H9 (cell line): ENCODE measurements around the gene TMSB4X. TPM values are rescaled to one million over a fixed set of nuclear protein-coding genes. Genes with fewer than 3 reads are reported as not detected.

ENCODE experiments used
- DNase-seq: peaks from one replicate; pipeline ENCODE4 v3.0.0-alpha.2; 2017
- H2AFZ ChIP-seq: one replicate; pipeline ENCODE4 v1.6.1; 2013; ENCODE audit warnings: mild to moderate bottlenecking, low read length, control low read depth, moderate library complexity
- H2AK5ac ChIP-seq: 2 replicates; pipeline ENCODE4 v1.6.1; 2013; ENCODE audit warnings: low read length, control low read depth, mixed read lengths; ENCODE audit not compliant: insufficient read length
- H2BK120ac ChIP-seq: one replicate; pipeline ENCODE4 v1.6.1; 2013; ENCODE audit warnings: low read depth, mild to moderate bottlenecking, low read length, control low read depth, inconsistent platforms; ENCODE audit not compliant: poor library complexity, severe bottlenecking
- H2BK12ac ChIP-seq: 2 replicates; pipeline ENCODE4 v1.6.1; 2013; ENCODE audit warnings: low read length, control low read depth, mixed read lengths, low read depth; ENCODE audit not compliant: insufficient read length
- H2BK15ac ChIP-seq: 2 replicates; pipeline ENCODE4 v1.6.1; 2013; ENCODE audit warnings: low read depth, low read length, control low read depth
- H2BK20ac ChIP-seq: one replicate; pipeline ENCODE4 v1.6.1; 2013; ENCODE audit warnings: low read depth, mild to moderate bottlenecking, low read length, control low read depth, inconsistent platforms; ENCODE audit not compliant: poor library complexity, severe bottlenecking
- H2BK5ac ChIP-seq: 2 replicates; pipeline ENCODE4 v1.6.1; 2013; ENCODE audit warnings: low read length, control low read depth, mixed read lengths; ENCODE audit not compliant: insufficient read length
- H3K14ac ChIP-seq: 2 replicates; pipeline ENCODE4 v1.6.1; 2013; ENCODE audit warnings: low read length, control low read depth; ENCODE audit not compliant: insufficient read depth
- H3K18ac ChIP-seq: 2 replicates; pipeline ENCODE4 v1.6.1; 2013; ENCODE audit warnings: low read depth, mild to moderate bottlenecking, mixed read lengths, low read length, control low read depth; ENCODE audit not compliant: insufficient read length
- H3K23ac ChIP-seq: 2 replicates; pipeline ENCODE4 v1.6.1; 2013; ENCODE audit warnings: low read length, control low read depth, mixed read lengths, low read depth; ENCODE audit not compliant: insufficient read length
- H3K23me2 ChIP-seq: 2 replicates; pipeline ENCODE4 v1.6.1; 2013; ENCODE audit warnings: low read depth, mild to moderate bottlenecking, mixed read lengths, low read length, control low read depth; ENCODE audit not compliant: insufficient read length, poor library complexity, severe bottlenecking
- H3K27ac ChIP-seq: 2 replicates; pipeline ENCODE4 v1.5.1; 2013; ENCODE audit warnings: low read length, control low read depth, mixed read lengths, low read depth; ENCODE audit not compliant: insufficient read length
- H3K27me3 ChIP-seq: 2 replicates; pipeline ENCODE4 v1.6.1; 2013; ENCODE audit warnings: low read length, control low read depth, inconsistent platforms; ENCODE audit not compliant: insufficient read depth
- H3K4ac ChIP-seq: 2 replicates; pipeline ENCODE4 v1.6.1; 2013; ENCODE audit warnings: low read depth, mild to moderate bottlenecking, control low read depth, inconsistent platforms, low read length, moderate library complexity
- H3K4me1 ChIP-seq: 2 replicates; pipeline ENCODE4 v1.6.1; 2013; ENCODE audit warnings: low read length, control low read depth, inconsistent platforms; ENCODE audit not compliant: insufficient read depth
- H3K4me2 ChIP-seq: 2 replicates; pipeline ENCODE4 v1.6.1; 2013; ENCODE audit warnings: low read length, control low read depth, mixed read lengths; ENCODE audit not compliant: insufficient read length, insufficient read depth
- H3K56ac ChIP-seq: 2 replicates; pipeline ENCODE4 v1.6.1; 2013; ENCODE audit warnings: low read depth, mild to moderate bottlenecking, mixed read lengths, low read length, control low read depth; ENCODE audit not compliant: insufficient read length
- H3K79me1 ChIP-seq: 2 replicates; pipeline ENCODE4 v1.6.1; 2013; ENCODE audit warnings: low read depth, mild to moderate bottlenecking, moderate library complexity, low read length, control low read depth, inconsistent platforms; ENCODE audit not compliant: insufficient read depth, poor library complexity, severe bottlenecking
- H3K79me2 ChIP-seq: 2 replicates; pipeline ENCODE4 v1.6.1; 2013; ENCODE audit warnings: low read length, control low read depth, inconsistent platforms; ENCODE audit not compliant: insufficient read depth
- H3K9ac ChIP-seq: 2 replicates; pipeline ENCODE4 v1.6.1; 2013; ENCODE audit warnings: low read length, control low read depth, mixed read lengths; ENCODE audit not compliant: insufficient read length; ENCODE audit errors: extremely low read depth
- H3K9me3 ChIP-seq: one replicate; pipeline ENCODE4 v1.6.1; 2013; ENCODE audit warnings: low read depth, low read length, inconsistent platforms; ENCODE audit not compliant: control insufficient read depth
- H3T11ph ChIP-seq: one replicate; pipeline ENCODE4 v1.6.1; 2013; ENCODE audit warnings: mild to moderate bottlenecking, low read length, control low read depth, inconsistent platforms
- H4K20me1 ChIP-seq: one replicate; pipeline ENCODE4 v1.6.1; 2013; ENCODE audit not compliant: control insufficient read depth, insufficient read length, insufficient read depth
- H4K5ac ChIP-seq: 2 replicates; pipeline ENCODE4 v1.6.1; 2013; ENCODE audit warnings: low read depth, mild to moderate bottlenecking, mixed read lengths, low read length, control low read depth; ENCODE audit not compliant: insufficient read length
- H4K8ac ChIP-seq: replicated peaks from 2 replicates; pipeline ENCODE4 v1.6.1; 2013; ENCODE audit warnings: low read length, control low read depth, mixed read lengths, low read depth; ENCODE audit not compliant: insufficient read length
- H4K91ac ChIP-seq: 2 replicates; pipeline ENCODE4 v1.6.1; 2013; ENCODE audit warnings: low read depth, mild to moderate bottlenecking, moderate library complexity, mixed read lengths, low read length, control low read depth; ENCODE audit not compliant: insufficient read length
- H3K27ac Mint-ChIP-seq, 3 experiments: 2 replicates in 2 of 3; 3 replicates in 1 of 3; pipeline ENCODE4 v1.8.0; 2020 to 2021; ENCODE audit warnings: mixed read lengths in 3 of 3, mild to moderate bottlenecking in 1 of 3, moderate library complexity in 1 of 3
- H3K27me3 Mint-ChIP-seq: 2 replicates; pipeline ENCODE4 v1.8.0; 2021; ENCODE audit warnings: low read depth, mild to moderate bottlenecking, moderate library complexity, mixed read lengths
- H3K36me3 Mint-ChIP-seq, 3 experiments: 2 replicates in 2 of 3; 3 replicates in 1 of 3; pipeline ENCODE4 v1.8.0; 2020 to 2021; ENCODE audit warnings: low read depth in 3 of 3, mixed read lengths in 3 of 3; ENCODE audit not compliant: insufficient read depth in 1 of 3
- H3K4me1 Mint-ChIP-seq, 2 experiments: 2 replicates each; pipeline ENCODE4 v1.8.0; 2020; ENCODE audit warnings: mixed read lengths in 2 of 2
- H3K4me3 Mint-ChIP-seq, 2 experiments: 2 replicates in 1 of 2; 3 replicates in 1 of 2; pipeline ENCODE4 v1.8.0; 2020 to 2021; ENCODE audit warnings: mild to moderate bottlenecking in 2 of 2, mixed read lengths in 2 of 2, moderate library complexity in 1 of 2
- H3K9me3 Mint-ChIP-seq, 2 experiments: 2 replicates in 1 of 2; 3 replicates in 1 of 2; pipeline ENCODE4 v1.8.0; 2020; ENCODE audit warnings: mild to moderate bottlenecking in 2 of 2, mixed read lengths in 2 of 2, moderate library complexity in 1 of 2
- WGBS: extraction: QIAGEN DNeasy Blood & Tissue Kit; methylation state at CpG from one replicate; pipeline ENCODE4 v1.1.7; 2013; ENCODE audit warnings: missing lambda C conversion rate, low lambda C conversion rate, mixed read lengths; ENCODE audit not compliant: insufficient read length; ENCODE audit errors: extremely low coverage; 5-methylcytosine and 5-hydroxymethylcytosine counted together
- total RNA-seq: library from RNA; stranded (reverse); gene quantifications from 2 replicates; pipeline ENCODE4 v1.2.1, GENCODE V29; 2021
- TF ChIP-seq, protein P1 (sequence below): fragments of 200-600 bp; sonication (generic); conservative IDR thresholded peaks from 3 replicates; pipeline ENCODE4 v1.8.0; 2021; ENCODE audit warnings: antibody characterized with exemption, mild to moderate bottlenecking

Gene TMSB4X
- total RNA-seq, 1 experiment from 2014 or later: 2,733 TPM

DNA sequence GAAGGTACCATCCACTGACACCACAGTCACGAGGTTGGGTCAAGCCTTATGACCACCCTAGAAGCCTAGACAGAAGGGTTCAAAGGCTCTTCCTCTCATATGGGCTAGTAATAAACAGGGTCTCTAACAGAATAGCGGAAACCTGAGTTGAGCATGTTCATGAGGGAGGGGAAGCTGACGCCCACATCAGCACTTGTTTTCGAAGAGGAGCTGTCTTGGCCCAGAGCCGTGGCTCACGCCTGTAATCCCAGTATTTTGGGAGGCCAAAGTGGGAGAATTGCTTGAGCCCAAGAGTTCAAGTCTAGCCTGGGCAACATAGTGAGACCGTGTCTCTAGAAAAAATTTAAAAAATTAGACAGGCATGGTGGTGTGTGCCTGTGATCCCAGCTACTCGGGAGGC lies 21.5 kb upstream of the TMSB4X start:
- Histone ChIP-seq H3T11ph (no peak overlapping the region), H4K8ac (no peak overlapping the region), H3K4me2 (no peak overlapping the region), H4K20me1 (no peaks in the 10 kb centered on the region), H3K4ac (no peak overlapping the region), H3K23ac (no peak overlapping the region), H2BK12ac (no peak overlapping the region), H3K14ac (no peak overlapping the region), H3K9me3 (no peaks in the 10 kb centered on the region), H3K9ac (no peak overlapping the region), H3K27me3 (no peaks in the 10 kb centered on the region), H3K79me2 (no peaks in the 10 kb centered on the region), H4K5ac (no peak overlapping the region), H2AK5ac (no peak overlapping the region), H4K91ac (no peak overlapping the region), H2BK120ac (no peak overlapping the region), H2BK15ac (no peak overlapping the region), H2BK20ac (no peak overlapping the region), H3K27ac (no peak overlapping the region), H3K18ac (no peak overlapping the region), H2AFZ (no peak overlapping the region), H3K4me1 (peaks cover 2% of the 10 kb centered on the region; the same call in 1 of the 2 replicates), H3K23me2 (no peaks in the 10 kb centered on the region), H2BK5ac (no peak overlapping the region), H3K56ac (no peak overlapping the region), H3K79me1 (no peaks in the 10 kb centered on the region)
- WGBS: no CpG with 5 or more reads among the region's 8 CpGs
- TF ChIP-seq, protein P1, sequence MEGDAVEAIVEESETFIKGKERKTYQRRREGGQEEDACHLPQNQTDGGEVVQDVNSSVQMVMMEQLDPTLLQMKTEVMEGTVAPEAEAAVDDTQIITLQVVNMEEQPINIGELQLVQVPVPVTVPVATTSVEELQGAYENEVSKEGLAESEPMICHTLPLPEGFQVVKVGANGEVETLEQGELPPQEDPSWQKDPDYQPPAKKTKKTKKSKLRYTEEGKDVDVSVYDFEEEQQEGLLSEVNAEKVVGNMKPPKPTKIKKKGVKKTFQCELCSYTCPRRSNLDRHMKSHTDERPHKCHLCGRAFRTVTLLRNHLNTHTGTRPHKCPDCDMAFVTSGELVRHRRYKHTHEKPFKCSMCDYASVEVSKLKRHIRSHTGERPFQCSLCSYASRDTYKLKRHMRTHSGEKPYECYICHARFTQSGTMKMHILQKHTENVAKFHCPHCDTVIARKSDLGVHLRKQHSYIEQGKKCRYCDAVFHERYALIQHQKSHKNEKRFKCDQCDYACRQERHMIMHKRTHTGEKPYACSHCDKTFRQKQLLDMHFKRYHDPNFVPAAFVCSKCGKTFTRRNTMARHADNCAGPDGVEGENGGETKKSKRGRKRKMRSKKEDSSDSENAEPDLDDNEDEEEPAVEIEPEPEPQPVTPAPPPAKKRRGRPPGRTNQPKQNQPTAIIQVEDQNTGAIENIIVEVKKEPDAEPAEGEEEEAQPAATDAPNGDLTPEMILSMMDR: no peak
- Mint-ChIP-seq H3K27ac (no peak overlapping the region), H3K4me3 (no peak overlapping the region), H3K27me3 (peaks cover 1% of the 10 kb centered on the region), H3K4me1 (peaks cover 8 to 9% of the 10 kb centered on the region in 2 experiments; a peak in 3 of 4 replicates), H3K9me3 (peaks cover 67% of the 10 kb centered on the region in 2 experiments), H3K36me3 (peaks cover 0 to 8% (median 5%) of the 10 kb centered on the region in 3 experiments; a peak in 5 of 7 replicates)
- no peak for DNase-seq
